NCI-H69 (cell line): ENCODE measurements around the gene VSIR.

Source experiments
- DNase-seq: peaks from one replicate; lab custom pipeline; 2025; lab: John Stamatoyannopoulos, UW

Gene VSIR

DNA sequence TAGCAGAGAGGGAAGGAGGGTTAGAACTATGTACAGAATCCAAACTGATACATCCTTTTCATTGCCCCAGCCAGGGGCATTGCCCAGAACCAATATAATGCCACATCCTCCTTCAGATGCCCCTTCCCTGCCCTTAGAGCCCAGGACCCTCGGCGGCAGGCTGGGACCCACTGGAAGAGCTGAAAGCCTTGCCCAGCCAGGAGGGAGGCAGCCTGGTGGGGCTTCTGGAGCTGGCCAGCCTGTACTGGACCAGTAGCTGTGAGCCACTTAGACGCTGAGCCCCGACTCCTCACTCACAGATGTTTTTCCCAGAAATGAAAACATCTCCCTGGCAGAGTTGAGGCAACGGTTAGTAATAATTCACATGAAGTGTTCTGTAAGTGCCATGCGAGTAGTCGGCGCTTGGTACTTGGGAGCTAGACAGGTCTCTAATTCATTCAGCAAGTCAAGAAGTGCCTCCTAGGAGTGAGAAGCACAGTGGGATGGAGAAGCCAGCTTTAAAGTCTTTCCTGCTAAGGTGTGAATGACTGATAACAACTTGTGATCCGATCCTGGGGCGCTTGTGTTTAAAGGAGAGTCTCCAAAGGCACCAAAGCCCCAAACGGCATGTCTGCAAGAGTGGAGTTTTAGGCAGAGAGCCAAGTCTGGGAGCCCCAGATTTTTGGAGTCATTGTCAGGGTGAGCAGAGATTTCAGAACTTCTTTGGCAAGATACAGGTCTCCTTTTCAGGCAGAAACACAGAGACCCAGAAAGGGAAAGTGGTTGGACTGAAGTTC is 9.8 kb downstream of the VSIR start:
- no peak for DNase-seq

DNA sequence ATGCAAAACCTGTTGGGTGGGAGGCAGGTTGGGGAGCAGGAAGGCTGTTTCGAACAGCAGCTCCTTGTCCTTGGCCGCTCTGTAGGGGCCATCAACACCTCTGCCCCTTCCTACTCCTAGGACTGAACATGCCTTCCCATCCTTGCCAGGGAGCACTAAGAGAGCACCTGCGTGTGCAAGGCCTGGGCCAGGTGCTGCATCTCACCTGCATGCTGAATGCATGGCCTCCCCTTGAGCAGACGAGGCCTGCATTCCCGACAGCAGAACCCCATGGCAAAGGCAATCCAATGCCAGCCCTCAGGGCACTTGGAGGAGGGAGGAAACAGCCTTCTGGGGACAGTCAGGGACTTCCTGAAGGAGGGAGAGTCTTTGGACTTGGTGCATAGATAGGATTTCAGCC is 11.0 kb downstream of the VSIR start:
- no peak for DNase-seq

DNA sequence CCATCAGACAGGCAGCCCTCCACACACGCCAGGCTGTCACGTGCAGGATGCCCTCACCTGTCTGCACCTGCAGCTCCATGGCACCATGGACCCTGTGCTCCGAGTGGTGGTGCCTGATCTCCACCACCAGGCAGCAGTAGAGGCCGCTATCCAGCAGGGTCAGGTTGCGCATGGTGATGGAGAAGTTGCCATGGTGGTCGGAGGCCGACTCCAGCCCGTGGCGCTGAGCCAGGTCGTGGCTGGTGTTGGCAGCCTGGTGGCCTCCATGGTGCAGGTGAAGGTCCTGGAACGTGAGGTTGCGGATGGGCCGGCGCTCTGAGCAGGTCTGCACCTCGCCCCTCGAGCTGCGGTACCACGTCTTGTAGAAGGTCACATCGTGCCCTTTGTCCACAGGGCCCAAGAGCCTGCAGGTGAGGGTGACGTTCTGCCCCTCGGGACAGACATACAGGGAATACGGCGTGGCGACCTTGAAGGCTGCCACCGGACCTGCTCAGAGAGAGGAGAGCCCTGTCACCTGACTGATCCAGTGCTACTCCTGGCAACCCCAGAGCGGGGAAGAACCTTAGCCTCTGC is 11.7 kb downstream of the VSIR start:
- no peak for DNase-seq

DNA sequence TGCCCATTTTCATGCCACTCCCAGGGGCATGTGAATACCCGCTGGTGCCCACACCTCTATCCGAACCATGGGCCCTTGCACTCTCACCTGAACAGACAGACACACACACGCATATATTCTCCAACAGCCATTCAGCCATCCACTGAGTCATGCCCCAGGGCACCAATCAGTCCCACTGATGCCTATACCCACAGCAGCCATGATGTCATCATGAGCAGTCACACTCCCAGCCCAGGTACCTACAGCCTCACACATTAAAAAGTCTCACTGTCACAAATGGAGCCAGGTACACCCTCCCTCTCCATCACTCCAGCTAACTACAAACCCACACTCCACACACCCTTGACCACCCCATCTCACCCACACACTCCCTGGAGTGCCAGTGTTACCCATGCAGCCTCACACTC is 12.2 kb downstream of the VSIR start:
- no peak for DNase-seq

DNA sequence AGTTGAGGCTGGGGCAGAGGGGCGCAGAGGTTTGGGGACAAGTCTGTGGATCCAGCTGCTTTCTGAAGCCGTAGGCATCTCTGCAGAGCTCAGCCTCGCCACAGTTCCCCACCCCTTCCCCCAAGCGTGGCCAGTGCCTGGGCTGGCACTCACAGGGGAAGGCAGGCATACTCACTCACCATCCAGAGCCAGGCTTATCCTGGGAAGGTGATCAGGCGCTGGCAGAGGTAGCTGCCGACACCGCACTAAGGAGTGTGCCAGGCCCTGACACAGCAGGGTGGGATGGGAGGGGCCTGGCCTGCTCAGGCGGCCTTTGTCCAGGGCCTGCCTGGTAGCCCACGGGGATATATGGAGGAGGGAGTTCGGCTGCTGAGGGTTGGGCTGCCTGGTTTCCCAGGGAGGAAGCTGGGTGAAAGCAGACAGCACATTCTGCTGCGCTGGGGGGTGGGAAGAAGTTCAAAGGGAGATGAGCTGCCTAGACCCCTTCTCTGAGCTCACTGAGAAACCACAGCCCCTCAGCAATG is 15.9 kb downstream of the VSIR start:
- peak; percentile 60 for DNase-seq

DNA sequence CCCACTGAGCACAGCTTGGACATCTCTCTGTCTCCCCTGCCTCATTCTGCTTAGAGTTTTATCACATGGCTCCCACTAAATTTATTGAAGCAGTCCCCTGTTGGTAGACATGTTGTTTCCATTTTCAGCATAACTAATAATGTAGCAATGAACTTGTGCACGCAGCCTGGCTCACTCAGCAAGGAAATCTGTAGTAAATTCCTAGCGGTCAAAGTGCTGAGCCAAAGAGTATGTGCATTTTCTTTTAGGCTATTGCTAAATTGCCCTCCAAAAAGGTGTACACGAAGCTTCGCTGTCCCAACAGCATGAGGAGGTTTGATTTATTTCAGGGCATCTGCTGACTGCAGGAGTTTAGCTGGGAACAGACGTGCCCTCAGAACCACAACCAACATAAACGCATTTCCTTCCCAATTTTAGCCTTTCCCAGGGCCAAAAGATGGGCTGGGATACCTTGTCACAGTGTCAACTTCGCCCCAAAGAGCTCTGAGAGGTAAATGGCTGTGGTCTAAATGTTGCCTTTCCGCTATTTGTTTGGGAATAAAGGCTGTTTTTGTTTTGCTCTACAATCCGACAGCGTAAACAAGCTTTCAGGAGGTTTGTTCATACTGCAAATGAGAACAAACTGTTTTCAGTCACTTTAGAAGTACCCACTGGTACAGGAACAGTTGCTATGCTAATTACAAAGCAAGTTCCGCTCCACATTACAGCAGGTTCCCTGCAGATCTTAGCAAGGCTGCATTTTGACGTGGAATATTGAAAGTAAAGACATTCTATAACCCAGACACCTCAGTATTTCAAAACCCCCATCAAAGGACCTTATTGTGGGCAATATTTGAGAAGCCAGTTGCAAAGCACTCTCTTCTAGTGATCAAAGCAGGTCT is 16.8 kb downstream of the VSIR start:
- DNase-seq, result no peak

DNA sequence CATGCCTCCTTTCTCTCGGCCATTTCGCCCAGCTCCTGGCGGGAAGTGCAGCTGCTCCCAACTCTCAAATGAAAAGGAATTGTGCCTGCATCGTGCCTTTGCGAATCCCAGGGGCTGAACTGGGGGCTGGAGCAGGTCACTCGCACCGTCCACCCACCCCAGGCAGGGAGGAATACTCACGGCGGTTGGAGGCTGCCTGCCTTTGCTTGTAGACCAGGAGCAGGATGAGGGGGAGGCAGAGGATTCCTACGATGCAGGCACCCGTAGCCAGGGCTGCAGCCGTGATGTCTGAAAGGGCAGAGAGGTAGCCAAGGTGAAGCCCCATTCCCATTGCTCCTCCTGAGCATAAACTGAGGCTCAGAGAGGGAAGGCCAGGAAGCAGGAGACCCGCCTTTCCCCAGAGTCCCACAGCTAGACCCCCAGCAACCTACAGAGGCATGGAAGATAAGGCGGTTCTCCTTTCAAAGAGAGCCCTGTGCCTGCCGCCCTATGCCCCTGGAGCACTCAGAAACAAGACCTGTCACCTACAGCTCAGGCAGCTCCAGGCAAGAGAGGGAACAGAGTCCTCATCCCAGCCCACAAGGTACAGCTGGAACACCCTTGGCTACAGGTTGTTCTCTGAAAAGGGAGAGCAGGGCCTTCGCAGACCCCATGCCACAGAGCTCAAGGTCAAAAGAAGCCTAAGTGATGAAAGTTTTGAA is 18.0 kb downstream of the VSIR start:
- DNase-seq, result no peak

DNA sequence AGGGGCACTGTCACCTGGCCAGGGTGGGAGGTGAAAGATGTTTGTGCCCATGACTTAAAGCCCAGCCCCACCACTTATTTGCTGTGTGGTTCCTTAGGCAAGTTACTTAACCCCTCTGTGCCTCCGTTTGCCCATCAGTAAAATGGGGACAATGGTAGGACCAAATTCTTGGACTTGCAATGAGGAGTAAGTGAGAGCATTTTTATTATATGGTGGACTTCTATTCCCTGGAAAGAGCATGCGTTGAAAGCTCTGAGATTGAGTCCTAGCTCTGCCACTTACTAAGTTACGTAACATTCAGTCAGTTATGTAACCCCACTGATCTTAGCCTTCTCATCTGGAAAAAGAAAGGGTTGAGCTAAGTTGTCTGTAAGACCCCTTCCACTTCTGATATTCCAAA is 18.8 kb downstream of the VSIR start:
- DNase-seq, result no peak

DNA sequence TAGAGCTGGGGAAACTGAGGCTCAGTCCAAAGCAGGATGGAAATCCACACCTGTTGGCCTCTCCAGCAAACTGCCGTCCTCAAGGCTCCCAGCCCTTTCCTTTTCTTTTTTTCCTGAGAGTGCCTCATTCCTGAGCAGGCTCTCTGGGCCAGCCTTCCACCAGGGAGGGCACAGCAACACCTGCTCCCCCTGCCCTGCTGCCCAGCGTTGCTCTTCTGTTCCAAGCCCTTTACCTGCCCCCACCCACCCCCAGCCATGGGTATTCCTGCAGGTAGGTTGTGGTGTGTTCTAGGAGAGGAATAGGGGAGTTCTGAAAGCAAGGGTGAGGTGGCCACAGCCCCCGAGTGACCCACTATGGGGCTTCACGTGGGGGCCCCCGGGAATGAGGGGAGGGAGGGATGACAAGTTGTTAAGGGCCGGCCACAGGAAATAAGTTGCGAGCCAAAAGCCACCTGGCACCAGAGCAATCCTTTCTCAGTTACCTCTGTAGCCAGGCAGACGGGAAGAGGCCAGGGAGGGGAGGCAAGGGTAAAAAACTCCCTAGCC is 19.3 kb downstream of the VSIR start:
- no peak for DNase-seq

DNA sequence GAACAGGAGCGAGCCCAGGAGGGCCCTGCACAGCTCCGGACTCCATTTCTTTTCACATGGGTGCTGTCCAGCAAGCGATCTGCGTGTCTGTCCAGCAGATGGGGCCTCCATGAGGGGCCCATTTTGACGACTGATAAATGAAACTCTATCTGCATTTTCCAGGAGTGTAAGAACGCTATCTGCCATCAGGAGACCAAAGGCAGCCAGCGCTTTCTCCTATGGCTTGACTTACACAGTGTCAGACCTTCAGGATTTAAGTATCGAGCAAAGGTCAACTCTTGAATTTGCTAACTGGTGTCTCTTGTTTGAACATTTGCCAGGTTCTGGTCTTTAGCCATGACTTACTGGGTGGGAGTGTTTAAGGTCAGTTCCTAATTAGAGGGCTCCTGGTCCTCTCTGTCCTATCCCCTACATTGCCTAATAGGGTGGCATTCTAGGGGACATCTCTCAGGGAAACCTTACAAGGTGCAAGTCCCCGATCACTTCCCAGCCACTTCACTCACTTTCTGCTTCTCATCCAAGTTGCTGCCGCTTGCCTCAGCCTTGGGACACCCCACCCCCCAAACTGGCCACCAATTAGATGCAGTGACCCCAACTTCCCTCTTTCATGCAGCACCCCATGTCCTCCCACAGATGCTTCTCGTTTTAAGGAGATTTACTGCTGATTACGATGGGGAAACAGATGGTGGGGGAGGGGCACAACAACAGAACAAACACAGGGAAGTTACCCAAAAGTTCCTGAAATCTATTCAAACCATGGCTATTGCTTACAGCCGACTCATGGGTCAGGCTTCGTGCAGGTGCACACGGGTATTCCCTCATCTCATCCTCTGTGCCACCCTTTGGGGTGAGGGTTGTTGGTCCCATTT is 20.0 kb downstream of the VSIR start:
- DNase-seq, result no peak

DNA sequence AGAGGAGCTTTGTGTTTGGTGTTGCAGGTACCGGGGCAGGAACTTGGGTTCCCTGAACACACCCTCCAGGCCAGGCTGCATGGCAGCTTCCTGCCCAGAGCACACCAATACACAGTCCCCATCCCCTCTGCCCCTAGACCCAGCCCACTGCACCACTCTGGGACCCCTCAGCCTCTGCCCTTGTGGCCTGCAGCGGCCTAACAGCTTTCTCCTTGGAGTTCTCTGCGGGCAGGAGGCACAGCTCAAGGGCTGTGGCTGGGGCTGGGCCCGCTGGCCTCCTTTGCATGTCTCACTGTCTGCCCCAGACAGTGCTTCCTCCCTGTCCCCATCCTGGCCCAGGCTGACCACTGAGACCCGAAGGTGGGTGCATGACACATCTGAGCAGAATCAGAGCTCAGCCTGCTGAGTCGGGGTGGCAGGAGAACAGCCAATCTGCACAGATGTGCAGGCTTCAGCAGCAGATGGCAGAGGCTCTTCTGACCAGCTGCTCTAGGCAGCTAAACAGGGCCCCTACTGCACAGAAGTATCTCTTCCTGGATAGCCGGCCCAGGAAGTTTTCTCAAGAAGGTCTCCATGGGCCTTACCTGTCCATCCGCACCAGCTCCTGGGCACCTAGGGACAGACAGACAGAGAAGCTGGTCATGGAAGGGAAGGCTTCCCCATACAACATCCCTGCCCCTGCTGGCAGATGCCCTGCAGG is 20.8 kb downstream of the VSIR start:
- DNase-seq, result peak; percentile 59

DNA sequence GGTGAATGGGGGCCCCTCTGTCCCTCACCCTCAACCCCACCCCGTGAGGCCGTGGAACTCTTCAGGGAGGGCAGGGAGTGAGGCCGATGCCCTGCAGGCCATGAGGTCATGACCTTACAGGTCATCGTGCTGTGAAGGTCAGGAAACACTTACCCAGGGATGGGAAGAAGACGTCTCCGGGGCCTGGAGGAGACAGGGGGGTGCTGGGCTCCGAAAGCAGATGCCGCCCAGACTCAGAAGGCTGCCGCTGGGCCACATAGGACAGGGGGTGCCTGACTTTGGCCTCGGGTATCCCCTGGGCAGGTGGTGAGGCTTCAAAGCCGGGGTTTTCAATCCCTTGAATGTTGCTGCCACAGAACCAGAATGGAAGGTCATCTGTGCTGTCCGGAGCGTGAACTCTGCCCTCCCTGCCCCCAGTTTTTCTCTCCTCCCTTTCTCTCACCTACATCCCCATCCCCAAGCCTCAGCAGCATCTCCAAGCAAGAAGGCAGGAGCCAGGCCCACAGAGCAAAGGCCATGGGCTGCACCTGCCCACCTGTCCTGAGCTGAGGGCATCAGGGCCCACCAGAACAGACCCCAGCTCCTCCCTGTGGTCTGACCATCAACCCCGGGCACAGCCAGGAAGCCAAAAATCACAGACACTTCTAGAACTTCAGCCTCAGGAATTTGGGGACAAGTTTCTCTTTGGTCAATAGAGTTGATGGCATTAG is 21.6 kb downstream of the VSIR start:
- no peak for DNase-seq

DNA sequence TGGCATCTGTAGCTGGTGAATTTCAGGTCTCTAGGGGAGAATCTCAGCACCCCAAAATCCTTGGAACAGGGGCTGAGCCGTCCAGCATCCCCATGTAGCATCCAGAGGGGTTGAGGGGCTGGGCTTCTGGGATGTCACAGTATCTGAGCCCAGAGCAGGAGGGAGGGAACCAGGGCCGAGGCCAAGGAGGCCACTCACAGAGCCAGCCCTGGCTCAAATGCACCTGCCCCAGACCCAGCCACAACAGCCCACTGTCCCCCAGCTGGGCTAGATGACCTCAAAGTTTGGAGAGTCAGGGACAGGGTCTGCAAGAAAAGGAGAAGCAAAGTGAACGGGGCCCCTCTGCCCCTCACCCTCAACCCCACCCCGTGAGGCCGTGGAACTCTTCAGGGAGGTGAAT is 22.3 kb downstream of the VSIR start:
- DNase-seq, result no peak

DNA sequence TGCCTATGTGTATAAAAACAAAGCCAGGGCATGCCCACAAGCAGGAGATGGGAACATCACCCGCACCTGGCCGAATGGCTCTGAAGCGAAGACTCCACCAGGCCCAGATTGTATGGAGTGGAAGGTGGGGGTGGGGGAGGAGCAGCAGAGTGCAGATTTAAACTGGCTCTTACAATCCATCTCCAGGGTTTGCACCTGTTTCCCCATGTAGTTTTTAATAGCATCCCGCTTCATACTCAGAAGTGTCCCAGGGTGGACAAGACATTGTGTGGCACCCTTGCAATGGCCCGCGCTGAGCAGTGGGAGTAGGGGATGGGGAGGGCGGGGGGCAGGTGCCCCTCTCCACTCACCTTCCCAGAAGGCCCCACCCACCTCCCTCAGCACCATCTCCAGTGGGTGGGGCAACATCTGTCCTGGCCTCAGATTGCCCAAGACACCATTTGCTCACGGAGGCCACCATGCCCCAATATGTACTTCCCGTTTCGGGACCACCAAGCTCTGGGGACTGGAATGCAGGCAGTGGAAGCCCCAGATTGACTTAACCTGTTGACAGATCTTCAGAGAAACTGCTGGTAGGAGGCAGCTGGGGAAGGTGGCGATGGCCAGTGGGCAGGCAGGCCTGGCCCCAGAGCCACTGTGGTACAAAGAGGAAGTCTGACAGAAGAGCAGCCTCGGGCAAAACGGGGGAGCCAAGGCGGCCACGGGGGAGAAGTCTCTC is 23.0 kb downstream of the VSIR start:
- no peak for DNase-seq

DNA sequence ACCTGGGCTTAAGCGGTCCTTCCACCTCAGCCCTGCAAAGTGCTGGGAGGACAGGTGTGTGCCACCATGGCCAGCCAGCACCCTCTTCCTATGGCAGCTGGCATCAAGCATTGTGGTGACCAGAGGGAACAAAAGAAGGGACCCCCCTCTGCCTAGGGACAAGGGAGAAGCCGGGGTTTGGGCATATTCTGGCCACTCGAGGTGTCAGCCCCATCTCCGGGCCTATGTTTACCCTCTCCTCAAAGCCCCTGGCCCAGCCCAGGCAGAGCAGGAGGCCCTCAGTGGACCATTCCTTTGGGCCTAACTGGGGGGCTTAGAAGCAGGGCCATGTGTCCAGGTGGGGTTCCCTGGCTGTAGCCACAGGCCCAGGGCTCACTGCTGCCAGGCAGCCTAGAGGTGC is 23.9 kb downstream of the VSIR start:
- DNase-seq, result no peak

DNA sequence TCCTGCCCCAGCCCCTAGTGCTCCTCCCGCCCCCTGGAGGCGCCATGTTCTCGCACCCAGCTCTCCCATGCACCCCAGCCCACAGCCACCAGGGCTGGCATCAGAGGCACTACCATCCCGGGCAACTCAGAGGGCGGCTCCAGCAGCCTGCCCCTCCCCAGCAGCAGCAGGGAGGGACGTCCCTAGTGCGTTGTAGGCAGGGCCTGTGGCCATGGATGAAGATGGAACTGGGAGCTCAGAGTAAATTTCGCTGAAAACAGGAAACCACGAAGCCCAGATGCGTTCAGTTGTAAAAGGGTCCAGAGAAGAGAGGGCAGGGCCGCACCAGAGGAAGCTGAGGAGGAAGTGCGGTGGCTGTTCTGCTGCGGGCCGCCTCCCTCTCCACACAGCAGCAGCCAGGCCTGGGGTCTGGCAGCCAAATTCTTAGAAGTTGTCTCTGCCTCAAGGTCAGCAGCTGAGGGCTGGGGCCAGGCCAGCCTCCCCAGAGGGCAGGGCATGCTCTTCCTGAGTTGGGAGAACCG is 24.6 kb downstream of the VSIR start:
- no peak for DNase-seq

DNA sequence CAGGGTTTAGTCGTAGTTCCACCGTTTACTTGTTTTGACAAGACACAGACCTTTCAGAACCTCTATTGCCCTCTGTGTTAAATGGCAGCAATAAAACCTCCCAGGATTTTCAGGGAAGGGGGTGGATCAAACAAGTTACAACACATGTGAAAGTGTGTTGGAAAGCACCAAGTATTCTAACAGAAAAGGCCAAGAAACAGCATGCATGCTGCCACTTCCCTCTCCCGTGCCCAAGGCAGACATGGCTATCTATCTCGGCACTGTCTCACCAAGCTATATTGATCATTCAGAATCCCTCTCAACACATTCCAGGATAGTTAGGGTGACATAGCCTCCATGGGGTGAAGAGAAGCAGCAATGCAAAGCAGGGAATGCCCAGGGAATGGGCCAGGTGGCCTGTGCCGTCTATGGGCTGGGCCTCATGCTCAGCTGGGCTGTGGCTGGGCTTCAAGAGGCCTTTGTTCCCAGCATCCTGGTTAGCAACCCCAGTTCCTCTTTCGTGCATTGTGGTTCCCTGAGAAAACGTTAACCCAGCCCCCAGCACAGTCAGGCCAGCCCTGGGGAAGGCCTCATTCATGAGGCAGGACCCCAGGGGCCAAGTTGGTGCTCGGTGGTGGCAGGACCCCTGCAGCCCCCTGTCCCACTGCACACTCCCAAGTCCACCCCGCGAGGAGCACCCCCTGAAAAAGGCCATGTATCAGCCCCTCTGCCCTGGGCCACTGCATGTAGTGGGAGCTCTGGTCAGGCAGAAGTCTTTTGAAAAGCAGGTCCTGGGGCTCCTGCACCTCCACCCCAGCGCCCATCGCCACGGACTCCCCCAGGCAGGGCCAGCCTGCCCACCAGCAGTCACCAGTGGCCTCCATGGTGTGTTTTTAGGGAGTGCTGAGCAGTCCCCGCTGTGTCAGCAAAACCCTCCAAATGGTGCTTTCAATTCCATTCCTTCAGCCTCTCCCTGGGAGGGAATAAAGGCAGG is 25.5 kb downstream of the VSIR start:
- DNase-seq, result no peak
